ENCODE results near the gene ADAM19.

The ADAM19 gene

GRCh38 chr5:157574456-157575380 is 857 bp downstream of the ADAM19 start:
- Histone ChIP-seq H3K9ac (ENCODE audit: low read length) (peak overlapping the region; percentile 79), H3K27me3 (ENCODE audit: control insufficient read depth in 1 of 2, insufficient read depth in 2 of 2, low read length in 2 of 2) (no peaks in the 10 kb centered on the region), H3K4me1 (ENCODE audit: insufficient read depth, low read length) (peaks cover 33% of the 10 kb centered on the region), H3K4me3 (ENCODE audit: low read depth in 1 of 2, low read length in 2 of 2) (peak overlapping the region; percentile 63 to 95), H3K27ac (ENCODE audit: low read depth, low read length) (peak overlapping the region; percentile 87), H3K36me3 (ENCODE audit: insufficient read depth, low read length) (peaks cover 13% of the 10 kb centered on the region), H3K9me3 (ENCODE audit: low read length) (no peaks in the 10 kb centered on the region)

- H3K9me3 ChIP-seq (ENCODE audit: low read length): no peaks in the 10 kb centered on the region
- H3K36me3 ChIP-seq (ENCODE audit: insufficient read depth, low read length): peaks cover 37% of the 10 kb centered on the region
- no peak overlapping the region for H3K4me3 ChIP-seq (ENCODE audit: low read depth in 1 of 2, low read length in 2 of 2)
- peak overlapping the region; percentile 57 for H3K27ac ChIP-seq (ENCODE audit: low read depth, low read length)
- no peaks in the 10 kb centered on the region for H3K27me3 ChIP-seq (ENCODE audit: control insufficient read depth in 1 of 2, insufficient read depth in 2 of 2, low read length in 2 of 2)
- H3K4me1 ChIP-seq (ENCODE audit: insufficient read depth, low read length): peaks cover 30% of the 10 kb centered on the region
- H3K9ac ChIP-seq (ENCODE audit: low read length): peak overlapping the region; percentile 12
These were observed 4.2 kb downstream of the ADAM19 start for GRCh38 chr5:157571357-157571827.

GRCh38 chr5:157570531-157571200 is 4.9 kb downstream of the ADAM19 start:
- peak overlapping the region; percentile 40 for H3K27ac ChIP-seq (ENCODE audit: low read depth, low read length)
- H3K36me3 ChIP-seq (ENCODE audit: insufficient read depth, low read length): peaks cover 37% of the 10 kb centered on the region
- peak overlapping the region; percentile 12 for H3K9ac ChIP-seq (ENCODE audit: low read length)
- H3K4me1 ChIP-seq (ENCODE audit: insufficient read depth, low read length): peaks cover 30% of the 10 kb centered on the region
- H3K4me3 ChIP-seq (ENCODE audit: low read depth in 1 of 2, low read length in 2 of 2): no peak overlapping the region
- no peaks in the 10 kb centered on the region for H3K9me3 ChIP-seq (ENCODE audit: low read length)
- H3K27me3 ChIP-seq (ENCODE audit: control insufficient read depth in 1 of 2, insufficient read depth in 2 of 2, low read length in 2 of 2): no peaks in the 10 kb centered on the region

- Histone ChIP-seq H3K9me3 (ENCODE audit: low read length) (no peaks in the 10 kb centered on the region), H3K9ac (ENCODE audit: low read length) (no peak overlapping the region), H3K27me3 (ENCODE audit: control insufficient read depth in 1 of 2, insufficient read depth in 2 of 2, low read length in 2 of 2) (no peaks in the 10 kb centered on the region), H3K36me3 (ENCODE audit: insufficient read depth, low read length) (peaks cover 41% of the 10 kb centered on the region), H3K4me3 (ENCODE audit: low read depth in 1 of 2, low read length in 2 of 2) (no peak overlapping the region), H3K4me1 (ENCODE audit: insufficient read depth, low read length) (peaks cover 44% of the 10 kb centered on the region), H3K27ac (ENCODE audit: low read depth, low read length) (no peak overlapping the region)
These were observed 6.9 kb downstream of the ADAM19 start for GRCh38 chr5:157568720-157569119.

- Histone ChIP-seq H3K27ac (ENCODE audit: low read depth, low read length) (no peak overlapping the region), H3K4me1 (ENCODE audit: insufficient read depth, low read length) (peaks cover 44% of the 10 kb centered on the region), H3K27me3 (ENCODE audit: control insufficient read depth in 1 of 2, insufficient read depth in 2 of 2, low read length in 2 of 2) (no peaks in the 10 kb centered on the region), H3K9ac (ENCODE audit: low read length) (no peak overlapping the region), H3K4me3 (ENCODE audit: low read depth in 1 of 2, low read length in 2 of 2) (no peak overlapping the region), H3K36me3 (ENCODE audit: insufficient read depth, low read length) (peaks cover 41% of the 10 kb centered on the region), H3K9me3 (ENCODE audit: low read length) (no peaks in the 10 kb centered on the region)
These were observed 7.4 kb downstream of the ADAM19 start for GRCh38 chr5:157568222-157568621.

- H3K4me1 ChIP-seq (ENCODE audit: insufficient read depth, low read length): peaks cover 48% of the 10 kb centered on the region
- no peaks in the 10 kb centered on the region for H3K27me3 ChIP-seq (ENCODE audit: control insufficient read depth in 1 of 2, insufficient read depth in 2 of 2, low read length in 2 of 2)
- no peak overlapping the region for H3K9ac ChIP-seq (ENCODE audit: low read length)
- peak overlapping the region; percentile 35 for H3K27ac ChIP-seq (ENCODE audit: low read depth, low read length)
- no peaks in the 10 kb centered on the region for H3K9me3 ChIP-seq (ENCODE audit: low read length)
- peaks cover 46% of the 10 kb centered on the region for H3K36me3 ChIP-seq (ENCODE audit: insufficient read depth, low read length)
- H3K4me3 ChIP-seq (ENCODE audit: low read depth in 1 of 2, low read length in 2 of 2): no peak overlapping the region
These were observed 8.6 kb downstream of the ADAM19 start for GRCh38 chr5:157566902-157567489.

- no peak overlapping the region for H3K4me3 ChIP-seq (ENCODE audit: low read depth in 1 of 2, low read length in 2 of 2)
- H3K4me1 ChIP-seq (ENCODE audit: insufficient read depth, low read length): peaks cover 56% of the 10 kb centered on the region
- no peaks in the 10 kb centered on the region for H3K27me3 ChIP-seq (ENCODE audit: control insufficient read depth in 1 of 2, insufficient read depth in 2 of 2, low read length in 2 of 2)
- peak overlapping the region; percentile 83 for H3K27ac ChIP-seq (ENCODE audit: low read depth, low read length)
- no peaks in the 10 kb centered on the region for H3K9me3 ChIP-seq (ENCODE audit: low read length)
- peaks cover 27% of the 10 kb centered on the region for H3K36me3 ChIP-seq (ENCODE audit: insufficient read depth, low read length)
- peak overlapping the region; percentile 14 for H3K9ac ChIP-seq (ENCODE audit: low read length)
These were observed 11.5 kb downstream of the ADAM19 start for GRCh38 chr5:157563929-157564716.

GRCh38 chr5:157563373-157563928 is 12.1 kb downstream of the ADAM19 start:
- Histone ChIP-seq H3K27me3 (ENCODE audit: control insufficient read depth in 1 of 2, insufficient read depth in 2 of 2, low read length in 2 of 2) (no peaks in the 10 kb centered on the region), H3K9me3 (ENCODE audit: low read length) (no peaks in the 10 kb centered on the region), H3K36me3 (ENCODE audit: insufficient read depth, low read length) (peaks cover 23% of the 10 kb centered on the region), H3K4me1 (ENCODE audit: insufficient read depth, low read length) (peaks cover 63% of the 10 kb centered on the region), H3K9ac (ENCODE audit: low read length) (peak overlapping the region; percentile 1), H3K4me3 (ENCODE audit: low read depth in 1 of 2, low read length in 2 of 2) (peak overlapping the region in 1 of 2 donors; percentile 15), H3K27ac (ENCODE audit: low read depth, low read length) (peak overlapping the region; percentile 83)

GRCh38 chr5:157562111-157562581 is 13.4 kb downstream of the ADAM19 start:
- peaks cover 14% of the 10 kb centered on the region for H3K36me3 ChIP-seq (ENCODE audit: insufficient read depth, low read length)
- peaks cover 75% of the 10 kb centered on the region for H3K4me1 ChIP-seq (ENCODE audit: insufficient read depth, low read length)
- H3K27ac ChIP-seq (ENCODE audit: low read depth, low read length): peak overlapping the region; percentile 83
- H3K9me3 ChIP-seq (ENCODE audit: low read length): no peaks in the 10 kb centered on the region
- peak overlapping the region; percentile 37 for H3K9ac ChIP-seq (ENCODE audit: low read length)
- no peak overlapping the region for H3K4me3 ChIP-seq (ENCODE audit: low read depth in 1 of 2, low read length in 2 of 2)
- no peaks in the 10 kb centered on the region for H3K27me3 ChIP-seq (ENCODE audit: control insufficient read depth in 1 of 2, insufficient read depth in 2 of 2, low read length in 2 of 2)

GRCh38 chr5:157561110-157561509 is 14.5 kb downstream of the ADAM19 start:
- Histone ChIP-seq H3K36me3 (ENCODE audit: insufficient read depth, low read length) (peaks cover 9% of the 10 kb centered on the region), H3K27me3 (ENCODE audit: control insufficient read depth in 1 of 2, insufficient read depth in 2 of 2, low read length in 2 of 2) (no peaks in the 10 kb centered on the region), H3K27ac (ENCODE audit: low read depth, low read length) (peak overlapping the region; percentile 83), H3K9me3 (ENCODE audit: low read length) (no peaks in the 10 kb centered on the region), H3K4me1 (ENCODE audit: insufficient read depth, low read length) (peaks cover 75% of the 10 kb centered on the region), H3K9ac (ENCODE audit: low read length) (peak overlapping the region; percentile 37), H3K4me3 (ENCODE audit: low read depth in 1 of 2, low read length in 2 of 2) (peak overlapping the region in 1 of 2 donors; percentile 2)
